ENCODE measurements around the gene FOXJ1.

FOXJ1 gene

GRCh38 chr17:76159157-76159556 is 18.1 kb upstream of the FOXJ1 start:
- no peak for DNase-seq

- DNase-seq: no peak
These were observed 16.7 kb upstream of the FOXJ1 start for GRCh38 chr17:76157759-76158158.

GRCh38 chr17:76156662-76156991 is 15.6 kb upstream of the FOXJ1 start:
- no peak for DNase-seq

GRCh38 chr17:76155988-76156661 is 15.1 kb upstream of the FOXJ1 start:
- DNase-seq: no peak

- DNase-seq: no peak
These were observed 14.1 kb upstream of the FOXJ1 start for GRCh38 chr17:76154936-76155845.

- DNase-seq: no peak
These were observed 13.2 kb upstream of the FOXJ1 start for GRCh38 chr17:76154292-76154691.

GRCh38 chr17:76153640-76154039 is 12.6 kb upstream of the FOXJ1 start:
- no peak for DNase-seq

- no peak for DNase-seq
These were observed 12.2 kb upstream of the FOXJ1 start for GRCh38 chr17:76153202-76153601.

GRCh38 chr17:76152591-76152990 is 11.5 kb upstream of the FOXJ1 start:
- peak; percentile 41 for DNase-seq

- no peak for DNase-seq
These were observed 10.9 kb upstream of the FOXJ1 start for GRCh38 chr17:76151896-76152454.

- DNase-seq: no peak
These were observed 9.9 kb upstream of the FOXJ1 start for GRCh38 chr17:76150712-76151622.

- no peak for DNase-seq
These were observed 8.2 kb upstream of the FOXJ1 start for GRCh38 chr17:76149214-76149613.

GRCh38 chr17:76148015-76148326 is 6.9 kb upstream of the FOXJ1 start:
- DNase-seq: no peak

- DNase-seq: peak; percentile 58
These were observed 6.4 kb upstream of the FOXJ1 start for GRCh38 chr17:76147211-76148014.

- no peak for DNase-seq
These were observed 5.2 kb upstream of the FOXJ1 start for GRCh38 chr17:76146053-76146851.

- DNase-seq: no peak
These were observed 4.4 kb upstream of the FOXJ1 start for GRCh38 chr17:76145231-76146052.

GRCh38 chr17:76142585-76143041 is 1.6 kb upstream of the FOXJ1 start:
- no peak for DNase-seq

GRCh38 chr17:76142039-76142584 is 1.1 kb upstream of the FOXJ1 start:
- DNase-seq: no peak

- DNase-seq: no peak
These were observed 309 bp downstream of the FOXJ1 start for GRCh38 chr17:76140661-76141211.
